Measurements from ENCODE around the gene SRGAP1.

Gene SRGAP1

DNA sequence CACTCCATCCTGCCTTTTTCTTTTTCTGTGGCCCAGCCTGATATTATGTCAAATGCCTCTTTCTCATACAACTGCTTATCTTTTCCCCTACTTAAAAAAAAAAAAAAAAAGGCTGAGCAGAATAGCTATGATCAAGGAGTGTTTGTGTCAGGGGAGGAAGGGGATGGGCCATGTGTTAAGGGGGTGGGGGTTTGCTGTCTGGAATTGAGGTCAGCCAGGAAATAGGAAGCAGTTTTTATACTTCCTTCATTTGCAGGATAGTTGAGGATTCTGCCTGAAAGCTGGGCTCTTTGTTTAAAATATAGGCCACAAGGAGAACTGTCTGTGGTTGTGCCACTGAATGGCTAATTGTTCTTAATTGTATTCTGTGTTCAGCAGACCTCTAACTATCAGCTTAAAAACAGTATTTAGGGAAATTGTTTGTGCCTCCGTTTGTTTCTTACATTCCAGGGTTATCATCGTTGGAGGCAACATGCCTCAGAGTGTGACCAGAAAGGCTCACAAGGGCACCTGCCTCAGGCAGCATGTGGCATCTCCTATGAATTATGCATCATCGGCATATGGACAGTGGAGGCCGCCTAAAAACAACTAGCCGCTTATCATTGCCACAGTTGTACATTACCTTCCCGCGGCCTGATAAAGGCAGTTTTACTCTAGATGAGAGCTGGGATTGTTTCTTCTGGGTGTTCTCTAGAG is 96.0 kb downstream of the SRGAP1 start:
- no peak for DNase-seq

DNA sequence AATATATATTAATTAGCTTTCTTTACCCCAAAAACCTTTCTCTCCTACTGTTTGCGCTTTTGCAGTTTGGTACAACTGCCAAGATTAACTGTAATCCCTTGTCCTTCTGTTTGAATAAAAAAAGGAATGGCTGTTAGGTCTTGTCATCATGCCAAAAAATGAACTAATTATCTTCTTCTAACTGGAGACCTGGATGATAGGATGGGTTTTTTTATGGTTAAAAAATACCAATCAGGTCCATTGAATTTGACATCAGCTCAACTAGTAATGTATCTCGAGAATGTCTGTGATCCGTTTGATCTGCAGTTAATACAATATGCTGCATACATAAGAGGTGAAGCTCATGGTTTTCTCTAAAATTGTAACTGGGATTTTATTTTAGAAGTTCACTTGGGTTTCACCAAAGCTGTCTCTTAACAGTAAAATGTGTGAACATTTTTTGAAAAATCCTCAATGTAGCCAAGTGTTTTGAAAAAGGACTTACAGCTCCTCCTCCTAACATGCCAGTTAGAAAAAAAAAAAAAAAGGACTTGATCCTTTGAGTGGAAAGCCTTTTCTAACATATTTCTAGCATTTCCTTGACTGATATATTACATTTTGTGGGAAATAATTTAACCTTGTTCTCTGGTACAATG is 96.8 kb downstream of the SRGAP1 start:
- DNase-seq = no peak

GRCh38 chr12:63941879-63942278 is 97.4 kb downstream of the SRGAP1 start:
- DNase-seq = no peak

DNA sequence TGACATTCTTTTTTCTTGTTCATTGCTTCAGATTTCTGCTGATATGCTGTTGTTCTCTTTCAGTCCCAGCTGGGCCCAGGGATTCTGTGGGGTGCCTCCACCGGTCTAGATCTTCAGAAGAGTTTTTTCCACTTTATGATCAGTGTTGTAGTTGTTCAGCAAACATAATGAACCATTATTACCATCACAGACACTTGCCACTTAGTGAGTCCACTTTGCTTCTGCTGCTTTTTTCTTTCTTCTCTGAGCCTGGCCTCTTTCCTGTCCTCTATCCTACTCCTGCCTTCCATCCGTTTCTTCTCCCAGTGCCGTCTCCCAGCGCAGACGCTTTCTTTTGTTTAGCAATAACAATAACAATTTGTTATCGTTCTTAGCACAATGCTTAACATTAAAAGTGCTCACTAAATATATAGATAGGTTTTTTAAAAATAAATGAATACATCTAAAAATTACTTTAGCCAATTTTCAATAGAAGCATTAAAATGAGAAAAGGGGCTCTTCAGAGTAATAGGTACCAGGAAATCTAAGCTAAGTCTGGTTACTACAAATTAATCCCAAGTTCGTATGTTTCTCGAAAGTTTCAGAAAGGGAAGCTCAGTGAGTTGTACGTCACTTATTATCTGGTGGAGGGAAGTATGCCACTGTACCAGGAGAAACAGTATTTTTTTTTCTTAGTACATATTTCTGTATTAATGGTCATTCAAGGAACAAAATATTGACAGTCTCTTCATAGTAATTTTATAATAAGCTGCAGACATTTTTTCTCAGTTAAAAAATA is 98.2 kb downstream of the SRGAP1 start:
- no peak for DNase-seq

DNA sequence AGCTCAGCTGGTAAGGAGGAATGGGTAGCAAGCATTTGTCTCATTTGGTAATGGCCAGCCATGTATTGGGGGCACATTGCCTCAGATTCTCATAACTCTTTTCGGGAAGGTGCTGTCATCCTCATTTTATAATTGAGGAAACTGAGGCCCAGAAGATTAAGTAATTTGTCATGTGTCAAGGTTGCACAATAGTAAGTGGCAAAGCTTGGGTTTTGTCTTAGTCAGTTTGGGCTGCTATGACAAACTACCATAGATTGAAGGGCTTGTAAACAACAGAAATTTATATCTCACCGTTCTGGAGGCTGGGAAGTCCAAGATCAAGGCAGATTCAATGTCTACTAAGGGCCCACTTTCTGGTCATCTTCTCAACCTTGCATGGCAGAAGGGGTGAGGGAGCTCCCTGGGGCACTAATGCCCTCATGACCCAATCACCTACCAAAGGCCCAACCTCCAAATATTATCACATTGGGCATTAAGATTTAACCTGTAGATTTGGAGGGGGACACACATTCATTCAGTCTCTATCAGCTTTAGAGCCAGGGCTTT is 99.6 kb downstream of the SRGAP1 start:
- no peak for DNase-seq

DNA sequence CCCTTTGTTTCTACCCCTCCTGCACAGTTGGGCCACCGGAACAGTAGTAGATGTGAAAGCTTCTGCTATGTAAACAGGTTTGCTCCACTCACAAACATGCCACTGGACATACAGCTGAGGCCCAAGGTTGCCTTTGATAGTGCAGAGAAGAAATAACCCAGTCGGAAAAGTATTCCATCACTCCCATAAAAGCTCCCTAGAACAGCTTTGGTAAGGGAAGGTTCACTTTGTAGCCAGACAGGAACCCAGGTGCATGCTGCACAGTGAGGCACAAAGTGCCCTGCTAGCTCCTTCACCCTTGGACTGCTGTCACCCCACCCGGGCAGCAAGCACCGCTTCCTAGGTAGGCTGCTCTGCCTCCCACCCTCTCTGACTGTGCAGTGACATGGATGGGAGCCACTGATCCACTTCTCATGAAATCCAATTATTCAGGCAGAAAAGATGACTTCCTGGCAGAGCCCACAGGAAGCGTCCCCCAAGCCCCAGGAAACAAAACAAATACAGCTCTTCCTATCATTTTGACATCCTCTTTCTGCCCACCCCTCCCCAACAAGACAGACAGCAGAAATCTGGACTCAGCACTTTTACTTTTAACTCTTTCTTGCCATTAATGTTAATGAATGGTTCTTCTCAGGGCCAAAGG is 100.2 kb downstream of the SRGAP1 start:
- DNase-seq = no peak

DNA sequence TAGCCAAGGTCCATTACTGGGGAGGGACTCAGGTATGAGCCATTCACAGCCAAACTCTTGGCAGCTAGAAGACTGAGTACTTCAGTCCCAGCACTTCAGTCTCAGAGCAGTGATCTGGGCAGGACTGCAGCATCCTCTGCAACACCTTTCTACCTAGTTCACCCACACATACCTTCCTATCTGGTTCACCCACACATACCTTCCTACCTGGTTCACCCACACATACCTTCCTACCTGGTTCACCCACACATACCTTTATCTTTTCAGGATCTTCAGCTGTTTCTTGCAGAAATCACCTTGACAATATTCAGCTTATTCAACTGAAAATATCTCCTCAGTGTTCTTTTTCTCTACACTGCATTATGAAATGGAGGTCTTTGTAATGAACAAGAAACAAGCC is 101.3 kb downstream of the SRGAP1 start:
- no peak for DNase-seq

GRCh38 chr12:63948211-63948610 is 103.7 kb downstream of the SRGAP1 start:
- DNase-seq = no peak

DNA sequence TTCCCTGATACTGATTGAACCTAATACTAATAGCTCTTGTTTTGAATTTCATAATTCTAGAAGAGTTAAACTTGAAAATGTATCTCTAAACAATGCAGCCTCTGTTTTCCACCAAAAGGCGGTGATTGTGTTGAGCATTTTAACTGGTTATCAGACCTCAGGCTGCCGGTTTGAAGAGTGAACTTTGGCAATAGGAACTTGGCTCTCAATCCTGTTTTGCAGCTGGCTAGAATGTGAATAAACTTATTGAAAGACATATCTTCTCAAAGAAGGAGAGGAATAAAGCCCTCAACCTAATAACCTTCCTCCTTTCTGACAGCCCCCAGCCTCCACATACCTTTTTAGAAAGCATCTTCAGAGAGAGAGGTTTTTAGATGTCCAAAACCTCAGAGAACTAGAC is 105.4 kb downstream of the SRGAP1 start:
- DNase-seq = no peak

- DNase-seq = no peak
These were observed 108.5 kb downstream of the SRGAP1 start for GRCh38 chr12:63952995-63953394.

- DNase-seq = no peak
These were observed 111.5 kb downstream of the SRGAP1 start for GRCh38 chr12:63955831-63956666.

DNA sequence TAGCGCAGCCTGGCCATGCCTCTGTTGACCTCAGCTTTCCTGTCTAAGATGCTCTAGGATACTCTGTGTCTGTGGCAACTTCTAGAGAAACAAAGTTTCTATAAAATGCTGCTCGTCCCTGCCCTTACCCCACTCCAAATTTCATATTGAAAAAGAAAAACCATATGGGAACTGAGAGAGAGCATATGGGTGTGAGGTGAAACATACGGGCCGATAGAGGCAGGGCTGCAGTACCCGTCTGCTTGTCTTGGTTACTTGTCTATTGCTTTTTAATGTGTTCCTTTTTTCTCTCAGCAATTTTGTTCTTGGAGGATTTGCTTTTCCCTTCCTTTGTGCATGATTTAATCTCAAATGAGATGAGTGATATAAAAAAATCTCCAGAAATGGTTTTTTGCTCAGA is 113.0 kb downstream of the SRGAP1 start:
- no peak for DNase-seq

- no peak for DNase-seq
These were observed 114.5 kb downstream of the SRGAP1 start for GRCh38 chr12:63958876-63959580.

GRCh38 chr12:63961048-63961447 is 116.5 kb downstream of the SRGAP1 start:
- DNase-seq = no peak

- DNase-seq = no peak
These were observed 117.0 kb downstream of the SRGAP1 start for GRCh38 chr12:63961543-63961942.

GRCh38 chr12:63963868-63964267 is 119.4 kb downstream of the SRGAP1 start:
- DNase-seq = no peak

GRCh38 chr12:63964301-63964700 is 119.8 kb downstream of the SRGAP1 start:
- no peak for DNase-seq

DNA sequence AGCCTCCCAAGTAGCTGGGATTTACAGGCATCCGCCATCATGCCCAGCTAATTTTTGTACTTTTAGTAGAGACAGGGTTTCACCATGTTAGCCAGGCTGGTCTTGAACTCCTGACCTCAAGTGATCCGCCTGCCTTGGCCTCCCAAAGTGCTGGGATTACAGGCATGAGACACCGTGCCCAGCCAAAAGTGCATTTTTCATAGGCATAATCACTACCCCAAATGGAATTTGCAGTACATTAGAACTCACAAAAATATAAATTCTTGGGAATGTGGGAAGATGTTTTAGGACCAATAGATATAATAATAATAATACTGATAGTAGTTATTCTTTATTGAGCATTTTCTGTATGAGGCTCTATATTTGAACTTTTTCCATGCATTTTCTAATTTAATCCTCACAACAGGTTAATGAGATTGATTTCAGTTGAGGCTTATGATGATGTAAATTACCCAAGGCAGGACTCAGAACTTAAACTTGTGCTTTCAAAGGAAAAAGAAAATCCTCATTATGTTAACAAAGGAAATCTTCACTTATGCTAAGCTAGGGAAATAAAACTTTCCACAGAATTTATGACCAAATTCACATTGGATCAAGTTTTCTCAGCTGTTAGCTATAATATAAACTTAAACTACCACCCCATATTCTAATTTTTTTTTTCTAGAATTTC is 121.6 kb downstream of the SRGAP1 start:
- peak; percentile 53 for DNase-seq

DNA sequence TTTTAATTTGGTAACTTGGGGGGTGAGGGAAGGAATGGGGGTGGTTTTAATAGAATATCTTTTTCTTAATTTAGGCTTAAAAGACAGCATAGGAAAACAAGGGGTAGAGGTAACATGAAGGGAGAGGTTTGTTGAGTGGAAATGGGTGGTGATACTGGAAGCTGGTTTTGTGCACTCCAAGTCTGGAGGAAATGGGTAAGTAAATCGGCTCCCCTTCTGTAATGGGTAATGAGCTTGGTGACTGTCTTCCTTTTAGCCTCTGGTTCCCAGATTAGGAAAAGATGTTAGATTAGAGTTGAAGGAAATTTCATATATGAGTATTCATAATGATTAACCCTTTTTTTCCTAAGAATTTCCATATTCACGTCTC is 122.1 kb downstream of the SRGAP1 start:
- DNase-seq = no peak

DNA sequence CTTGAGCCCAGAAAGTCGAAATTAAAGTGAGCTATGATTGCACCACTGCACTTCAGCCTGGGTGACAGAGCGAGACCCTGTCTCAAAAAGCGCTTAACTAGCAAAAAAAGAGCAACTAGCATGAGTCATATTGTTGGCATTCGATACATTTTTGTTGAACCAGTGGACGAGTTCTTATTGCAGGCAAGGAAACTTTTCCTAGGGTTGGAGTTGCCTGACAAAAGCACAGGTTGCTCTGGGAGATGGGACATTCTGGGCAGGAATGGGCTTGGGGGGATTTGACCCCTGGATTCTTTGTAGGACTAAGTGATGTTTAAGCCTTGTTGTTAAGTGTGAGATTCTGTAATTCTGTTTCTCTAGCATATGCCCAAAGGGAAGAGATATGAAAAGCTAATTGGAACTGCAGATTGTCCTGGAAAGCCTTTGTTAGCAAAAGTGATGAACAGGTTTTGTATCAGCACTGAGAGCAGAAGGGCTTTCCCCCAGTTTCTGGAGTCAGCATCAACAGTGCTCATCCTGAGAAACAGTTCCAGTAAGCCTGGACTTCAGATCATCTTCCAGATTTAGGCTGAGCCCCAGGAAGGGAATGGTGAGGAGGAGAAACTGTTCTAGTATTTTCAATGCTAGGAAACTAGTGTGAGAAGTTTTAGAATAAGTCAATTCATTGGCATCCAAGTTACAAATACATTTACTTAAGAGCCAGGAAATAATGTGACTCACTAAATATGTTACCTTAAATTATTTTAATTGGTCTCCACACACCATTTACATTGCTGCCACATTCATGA is 123.1 kb downstream of the SRGAP1 start:
- peak; percentile 59 for DNase-seq

Data from fibroblast of skin of abdomen (primary cell).